HL-60 (cell line): ENCODE data around the gene GPC1.

Experiments
- DNase-seq, 2 experiments: peaks; one replicate each; pipeline ENCODE4 v3.0.0-alpha.2; 2010 to 2020; ENCODE audit warnings: low read depth in 1 of 2, low spot score in 1 of 2
- H3K27ac ChIP-seq: fragments of 250-450 bp; sonication (Bioruptor Pico); replicated peaks from 2 replicates; pipeline ENCODE4 v1.5.1; 2020; ENCODE audit warnings: mild to moderate bottlenecking, moderate library complexity
- H3K27me3 ChIP-seq: fragments of 250-450 bp; sonication (Bioruptor Pico); 2 replicates; pipeline ENCODE4 v1.5.1; 2021; ENCODE audit warnings: mild to moderate bottlenecking, moderate library complexity; ENCODE audit not compliant: insufficient read depth, poor library complexity, severe bottlenecking
- H3K4me3 ChIP-seq: replicated peaks from 2 replicates; pipeline ENCODE4 v1.5.1; 2011; ENCODE audit warnings: mild to moderate bottlenecking, control low read depth, low read length; ENCODE audit not compliant: insufficient read depth
- CTCF ChIP-seq: IDR thresholded peaks from one replicate; pipeline ENCODE4 v1.5.1; 2011; ENCODE audit warnings: low read length, control low read depth, inconsistent platforms; ENCODE audit not compliant: insufficient read depth
- GABPA ChIP-seq: IDR thresholded peaks from 2 replicates; pipeline ENCODE4 v1.6.1; 2012; ENCODE audit warnings: low read depth
- POLR2AphosphoS5 ChIP-seq: IDR thresholded peaks from 2 replicates; pipeline ENCODE4 v1.6.1; 2012; ENCODE audit warnings: low read depth
- REST ChIP-seq: IDR thresholded peaks from 2 replicates; pipeline ENCODE4 v1.6.1; 2012; ENCODE audit warnings: low read depth; ENCODE audit not compliant: insufficient replicate concordance
- SPI1 ChIP-seq: IDR thresholded peaks from 2 replicates; pipeline ENCODE4 v1.6.1; 2012; ENCODE audit warnings: low read depth, mild to moderate bottlenecking, borderline replicate concordance

The GPC1 gene

GRCh38 chr2:240502430-240503121 lies 67.1 kb downstream of the GPC1 start:
- no peak overlapping the region for H3K27ac ChIP-seq
- no peak for TF ChIP-seq POLR2AphosphoS5
- no peak overlapping the region for H3K4me3 ChIP-seq
- H3K27me3 ChIP-seq, result no peaks in the 10 kb centered on the region
- DNase-seq, result no peak

- H3K27ac ChIP-seq, result no peak overlapping the region
- no peak for DNase-seq
- no peaks in the 10 kb centered on the region for H3K27me3 ChIP-seq
- H3K4me3 ChIP-seq, result no peak overlapping the region
- no peak for TF ChIP-seq POLR2AphosphoS5
Observed at GRCh38 chr2:240503375-240503774, 67.9 kb downstream of the GPC1 start.

GRCh38 chr2:240503848-240504247 lies 68.4 kb downstream of the GPC1 start:
- no peak for TF ChIP-seq GABPA
- no peaks in the 10 kb centered on the region for H3K27me3 ChIP-seq
- H3K27ac ChIP-seq, result no peak overlapping the region
- no peak for DNase-seq
- no peak overlapping the region for H3K4me3 ChIP-seq

- Histone ChIP-seq H3K27ac (no peak overlapping the region), H3K4me3 (no peak overlapping the region), H3K27me3 (no peaks in the 10 kb centered on the region)
- no peak for TF ChIP-seq GABPA
- TF ChIP-seq REST, result no peak
- no peak for TF ChIP-seq POLR2AphosphoS5
- no peak for TF ChIP-seq CTCF
- no peak for TF ChIP-seq SPI1
- DNase-seq, result no peak
Observed at GRCh38 chr2:240505910-240506309, 70.4 kb downstream of the GPC1 start.

- H3K4me3 ChIP-seq, result no peak overlapping the region
- no peaks in the 10 kb centered on the region for H3K27me3 ChIP-seq
- TF ChIP-seq GABPA (no peak), CTCF (no peak), REST (no peak), POLR2AphosphoS5 (no peak), SPI1 (no peak)
- no peak for DNase-seq
- no peak overlapping the region for H3K27ac ChIP-seq
Observed at GRCh38 chr2:240506406-240507059, 71.1 kb downstream of the GPC1 start.
